Stimulated activated CD4-positive, alpha-beta T cell treated with anti-CD3 and anti-CD28 coated beads, Interleukin-4, amount 100 ng/mL, for 24 hours (primary cell): Measurements from ENCODE around the gene SLC29A3.

Source experiments
- DNase-seq: peaks from one replicate; pipeline ENCODE4 v3.0.0-alpha.2; 2020

The SLC29A3 gene

DNA sequence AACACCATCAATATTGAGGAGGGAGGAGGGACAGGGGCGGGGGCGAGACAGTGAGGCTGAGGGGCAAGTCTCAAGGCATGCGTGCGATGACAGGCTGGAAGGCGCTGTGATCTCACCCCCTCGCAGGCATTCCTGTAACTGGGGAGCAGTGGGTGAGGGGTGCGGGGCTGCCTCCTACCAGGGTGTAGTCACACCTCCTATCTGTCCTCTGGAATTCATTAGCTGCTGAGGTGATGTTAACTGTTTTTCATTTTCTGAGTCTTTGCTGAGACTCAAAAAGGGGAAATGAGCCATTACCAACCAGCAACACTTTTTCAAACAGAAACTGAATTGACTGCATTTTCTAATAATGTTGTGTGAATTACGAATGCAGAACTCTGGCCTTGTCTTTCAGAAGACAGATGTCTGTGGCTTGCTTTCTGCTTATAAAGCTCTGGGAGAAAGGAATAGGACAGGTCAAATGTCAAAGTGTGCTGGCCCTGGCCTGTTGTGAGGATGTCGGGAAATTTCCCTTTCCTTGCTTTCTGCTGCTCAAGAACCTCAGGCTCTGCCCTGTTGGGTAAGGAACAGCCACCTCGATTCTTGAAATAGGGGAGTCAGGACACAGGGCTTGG, 53.9 kb downstream of the SLC29A3 start:
- DNase-seq: no peak

DNA sequence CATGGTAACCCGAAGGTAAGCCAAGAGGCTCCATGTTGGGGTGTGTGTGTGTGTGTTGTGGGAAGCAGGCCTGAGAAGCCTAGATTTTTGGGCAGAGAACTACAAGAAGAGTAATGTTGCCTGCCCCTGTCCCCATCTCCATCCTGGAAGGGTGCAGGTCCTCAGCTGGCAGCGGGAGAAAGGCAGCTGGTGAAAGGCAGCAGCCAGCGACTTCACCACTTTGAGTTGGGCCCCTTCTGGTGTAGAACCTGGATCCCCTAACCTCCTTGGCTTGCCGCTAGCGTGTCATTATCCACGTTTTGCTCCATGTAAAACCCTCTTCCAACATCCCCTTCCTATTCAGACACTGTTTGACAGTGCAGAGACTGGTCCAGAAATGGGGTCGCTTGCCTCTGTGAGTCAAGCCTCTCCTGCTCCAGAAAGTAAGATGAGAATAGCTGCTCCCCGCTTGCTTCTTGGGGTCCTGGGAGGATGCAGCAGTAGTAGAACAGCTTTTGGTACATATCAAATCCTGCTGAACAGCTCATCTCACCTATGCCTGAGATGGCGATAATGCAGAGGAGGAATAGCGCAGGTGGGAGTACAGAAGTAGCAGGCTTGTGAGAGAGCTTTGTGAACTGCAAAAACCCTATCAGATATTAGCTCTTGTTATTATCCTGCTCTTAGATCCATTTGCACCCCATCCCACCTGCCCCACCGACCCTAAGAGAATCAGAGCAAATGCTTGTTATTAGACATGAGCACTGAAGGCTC, 55.6 kb downstream of the SLC29A3 start:
- no peak for DNase-seq

- no peak for DNase-seq
Measured at GRCh38 chr10:71375952-71376351, 56.9 kb downstream of the SLC29A3 start.

DNA sequence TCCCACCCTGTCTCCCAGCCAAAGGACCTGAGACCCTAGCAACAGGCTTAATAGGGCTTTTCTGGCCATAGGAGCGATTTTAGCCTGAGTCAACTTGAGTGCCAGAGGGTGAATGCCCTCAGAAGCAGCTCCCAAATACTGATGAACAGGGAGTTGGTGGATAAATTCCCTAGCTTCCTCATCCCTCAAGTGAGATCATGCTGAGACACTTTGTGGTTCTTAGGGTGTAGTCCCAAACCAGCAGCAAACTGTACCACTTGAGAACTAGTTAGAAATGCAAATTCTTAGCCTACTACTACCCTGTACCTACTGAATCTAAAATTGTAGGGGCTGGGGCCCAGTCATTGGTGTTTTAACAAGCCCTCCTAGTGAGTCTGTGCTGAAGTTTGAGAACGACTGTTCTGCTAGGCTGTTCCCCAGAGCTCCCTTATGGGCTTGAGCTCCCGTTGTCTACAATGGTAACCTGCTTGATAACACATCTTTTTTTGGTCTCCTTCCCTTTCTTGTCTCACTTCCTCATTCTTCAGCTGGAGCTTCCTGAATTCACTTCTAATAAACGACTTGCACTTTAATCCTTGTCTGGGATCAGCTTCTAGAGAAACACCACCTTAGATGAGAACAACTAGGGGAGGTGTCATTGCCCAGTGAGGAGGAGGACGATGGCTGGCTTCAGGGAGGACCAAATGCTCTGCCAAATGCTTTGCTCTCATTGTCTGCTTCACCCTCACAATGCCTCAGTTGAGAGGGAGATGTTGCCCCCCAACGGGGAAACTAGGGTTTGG, 59.5 kb downstream of the SLC29A3 start:
- no peak for DNase-seq

DNA sequence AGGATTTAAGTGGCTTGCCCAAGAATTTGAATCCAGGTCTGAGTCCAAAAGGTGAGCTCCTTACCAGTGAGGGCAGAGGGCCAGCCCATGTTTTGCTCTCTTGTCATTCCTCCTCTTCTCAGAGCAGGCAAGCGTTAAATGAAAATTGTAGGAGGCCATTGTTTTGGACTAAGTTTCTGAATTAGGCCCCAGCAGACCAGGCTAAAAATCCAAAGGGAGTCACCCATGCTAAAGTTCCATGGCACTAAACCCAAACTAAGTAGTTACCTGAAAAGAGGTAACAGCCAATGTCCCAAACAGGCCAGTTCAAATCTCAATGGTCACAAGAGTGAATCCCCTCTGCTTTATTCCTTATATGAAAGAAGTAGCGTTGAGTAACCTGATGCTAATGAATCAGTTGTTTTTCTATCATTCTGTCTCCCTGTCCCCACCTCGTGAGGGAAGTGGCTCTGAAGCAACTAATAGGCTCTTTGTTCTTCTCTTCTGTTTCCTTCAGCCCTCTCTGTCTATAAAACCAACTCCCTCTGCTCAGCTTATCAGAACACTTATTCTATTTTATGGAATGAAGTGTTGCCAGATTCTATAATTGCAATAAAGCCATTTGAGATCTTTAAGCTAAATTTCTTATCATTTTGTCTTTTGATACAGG, 60.2 kb downstream of the SLC29A3 start:
- no peak for DNase-seq

- DNase-seq: no peak
Measured at GRCh38 chr10:71380841-71381240, 61.8 kb downstream of the SLC29A3 start.

DNA sequence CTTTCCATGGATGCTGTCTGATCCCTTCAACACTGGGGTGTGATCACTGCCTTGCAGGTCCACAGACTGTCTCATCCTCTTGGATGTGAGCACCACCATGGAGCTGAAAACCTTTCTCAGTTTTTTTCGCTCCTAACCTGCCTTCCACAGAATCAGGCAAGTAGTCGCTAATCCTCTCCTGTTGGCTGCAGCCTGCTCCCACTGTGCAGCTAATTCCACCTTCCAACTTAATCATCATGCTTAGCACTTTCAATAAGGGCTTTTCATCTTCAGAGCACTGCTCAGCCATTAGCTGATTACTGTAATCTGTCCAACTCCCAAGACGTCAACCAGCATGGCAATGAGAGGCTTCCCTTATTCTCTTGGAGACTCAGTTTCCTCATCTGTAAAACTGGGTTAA, 62.6 kb downstream of the SLC29A3 start:
- DNase-seq: no peak

DNA sequence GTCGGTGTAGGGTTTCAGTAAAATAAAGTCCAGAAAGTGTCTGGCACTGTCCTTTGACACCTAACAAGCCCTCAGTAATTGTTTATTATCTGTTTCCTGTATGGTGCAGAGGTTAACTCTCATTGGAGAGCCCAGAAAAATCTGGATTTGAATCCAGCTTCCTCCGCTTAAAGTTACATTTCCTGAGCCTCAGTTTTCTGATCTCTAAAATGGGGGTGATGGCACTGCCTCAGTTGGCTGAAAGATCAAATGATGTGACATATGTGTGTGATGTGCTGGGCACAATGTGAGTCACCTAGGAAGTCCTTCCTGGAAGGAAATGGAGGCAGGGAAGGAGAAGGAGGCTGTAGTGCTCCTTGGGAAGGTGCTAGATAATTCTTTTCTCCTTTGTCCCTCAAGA, 63.0 kb downstream of the SLC29A3 start:
- DNase-seq: no peak

- DNase-seq: no peak
Measured at GRCh38 chr10:71382757-71383156, 63.7 kb downstream of the SLC29A3 start.

DNA sequence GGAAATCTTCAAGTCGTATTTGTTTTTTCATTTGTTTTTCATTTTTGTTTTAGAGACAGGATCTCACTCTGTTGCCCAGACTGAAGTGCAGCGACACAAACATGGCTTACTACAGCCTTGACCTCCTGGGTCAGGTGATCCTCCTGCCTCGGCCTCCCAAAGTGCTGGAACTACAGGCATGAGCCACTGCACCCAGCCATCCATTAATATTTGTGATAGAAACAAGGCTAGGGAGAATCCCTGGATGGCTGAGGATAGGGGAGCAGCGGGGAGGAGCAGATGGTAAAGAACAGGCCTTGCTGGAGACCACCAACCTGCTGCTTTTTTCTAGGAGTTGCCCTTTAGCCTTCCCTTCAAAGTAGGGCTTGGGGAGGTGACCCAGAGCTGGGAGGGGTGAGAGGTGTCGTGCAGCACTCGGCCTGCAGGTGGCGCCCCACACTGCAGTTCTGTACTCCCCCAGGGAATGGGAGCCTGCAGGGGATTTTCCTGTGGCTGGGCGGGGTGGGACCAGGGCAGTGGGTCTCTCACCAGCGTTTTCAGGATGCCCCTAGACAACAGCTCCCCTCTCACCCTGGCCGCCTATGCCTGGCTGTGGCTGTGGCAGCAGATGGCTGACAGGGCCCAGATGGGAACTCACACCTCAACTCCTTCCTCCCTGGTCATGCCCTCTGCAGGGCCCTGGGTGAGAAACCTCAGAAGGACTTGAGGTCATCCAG, 65.1 kb downstream of the SLC29A3 start:
- peak; percentile 80 for DNase-seq

GRCh38 chr10:71388171-71388570, 69.1 kb downstream of the SLC29A3 start:
- no peak for DNase-seq

- DNase-seq: no peak
Measured at GRCh38 chr10:71388583-71389310, 69.7 kb downstream of the SLC29A3 start.

- no peak for DNase-seq
Measured at GRCh38 chr10:71389768-71390460, 70.9 kb downstream of the SLC29A3 start.

GRCh38 chr10:71390461-71390835, 71.4 kb downstream of the SLC29A3 start:
- DNase-seq: no peak

- no peak for DNase-seq
Measured at GRCh38 chr10:71390921-71391690, 72.0 kb downstream of the SLC29A3 start.

DNA sequence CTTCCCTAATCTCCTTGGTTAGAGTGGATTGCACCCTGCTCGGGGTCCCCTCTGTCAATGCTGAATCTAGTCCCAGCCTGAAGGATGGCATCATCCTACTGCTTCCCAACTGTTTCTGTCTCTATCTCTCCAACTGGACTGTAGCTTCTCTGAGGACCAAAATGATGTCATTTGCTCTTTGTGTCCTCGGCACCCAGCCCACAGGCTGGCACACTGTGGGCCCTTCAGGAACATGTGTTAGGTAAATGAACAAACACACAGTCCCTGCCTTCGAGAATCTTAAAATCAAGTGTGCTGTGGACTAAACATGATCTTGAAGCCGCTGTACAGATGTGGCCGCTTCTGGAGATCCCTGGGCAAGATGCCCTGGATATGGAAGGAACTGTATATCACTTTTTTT, 72.6 kb downstream of the SLC29A3 start:
- no peak for DNase-seq

DNA sequence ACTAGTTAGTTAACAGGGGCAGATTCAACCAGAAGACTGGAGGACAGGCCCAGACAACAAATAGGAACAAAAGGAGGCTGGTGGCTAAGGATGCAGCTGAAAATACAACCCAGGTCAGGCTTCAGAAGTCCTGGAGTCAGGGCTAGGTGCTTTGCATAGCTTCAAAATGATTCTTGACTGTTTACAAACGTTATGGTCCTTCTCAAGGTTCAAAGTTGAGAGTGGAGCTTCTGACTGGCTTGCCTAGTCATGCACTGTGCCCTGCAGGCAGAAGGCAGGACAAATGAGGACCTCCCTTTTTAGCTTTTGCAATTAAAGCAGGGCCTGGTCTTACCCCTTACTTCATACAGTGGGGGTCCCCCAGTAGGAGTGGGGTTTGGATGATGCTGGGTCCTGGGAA, 73.2 kb downstream of the SLC29A3 start:
- no peak for DNase-seq

GRCh38 chr10:71392791-71393781, 74.0 kb downstream of the SLC29A3 start:
- no peak for DNase-seq

- DNase-seq: no peak
Measured at GRCh38 chr10:71393841-71394475, 74.9 kb downstream of the SLC29A3 start.
